Astrocyte (in vitro differentiated cells and primary cell): ENCODE results near the gene EVA1C. TPM values are rescaled to one million over a fixed set of nuclear protein-coding genes. Genes with fewer than 3 reads are reported as not detected.
"Not testable (repeated sequence)": the region's sequence is repeated elsewhere in the genome, so short reads cannot be mapped to it uniquely, and the experiment has no call there.

Experiments used
- DNase-seq: peaks from one replicate; pipeline ENCODE4 v3.0.0-alpha.2; 2010; ENCODE audit warnings: low read depth
- FAIRE-seq: peaks from 2 replicates; lab custom pipeline; 2011; peaks lifted over from hg19 to GRCh38; lab: Jason Lieb, UNC
- H2AFZ ChIP-seq: 2 replicates; pipeline ENCODE4 v1.6.0; 2012; ENCODE audit warnings: low read depth, low read length, inconsistent platforms
- H3K27ac ChIP-seq: 2 replicates; pipeline ENCODE4 v1.5.1; 2011; ENCODE audit warnings: low read depth, low read length, inconsistent platforms
- H3K27me3 ChIP-seq: 2 replicates; pipeline ENCODE4 v1.6.0; 2011; ENCODE audit warnings: low read length, inconsistent platforms; ENCODE audit not compliant: insufficient read depth
- H3K36me3 ChIP-seq: 2 replicates; pipeline ENCODE4 v1.5.1; 2011; ENCODE audit warnings: low read length, inconsistent platforms; ENCODE audit not compliant: insufficient read depth
- H3K4me1 ChIP-seq: 2 replicates; pipeline ENCODE4 v1.5.1; 2011; ENCODE audit warnings: low read length, inconsistent platforms; ENCODE audit not compliant: insufficient read depth
- H3K4me2 ChIP-seq: 2 replicates; pipeline ENCODE4 v1.6.0; 2012; ENCODE audit warnings: low read length, inconsistent platforms
- H3K4me3 ChIP-seq: 2 replicates; pipeline ENCODE4 v1.5.1; 2011; ENCODE audit warnings: low read depth, mild to moderate bottlenecking, low read length, inconsistent platforms; ENCODE audit not compliant: insufficient read depth
- H3K79me2 ChIP-seq: 2 replicates; pipeline ENCODE4 v1.6.0; 2012; ENCODE audit warnings: mild to moderate bottlenecking, low read length, inconsistent platforms; ENCODE audit not compliant: insufficient read depth
- H3K9ac ChIP-seq: 2 replicates; pipeline ENCODE4 v1.6.0; 2012; ENCODE audit warnings: mild to moderate bottlenecking, low read length, inconsistent platforms
- H3K9me3 ChIP-seq: 2 replicates; pipeline ENCODE4 v1.5.1; 2012; ENCODE audit warnings: low read depth, mild to moderate bottlenecking, low read length, inconsistent platforms; ENCODE audit not compliant: insufficient read depth
- H4K20me1 ChIP-seq: 2 replicates; pipeline ENCODE4 v1.6.0; 2012; ENCODE audit warnings: low read length, inconsistent platforms; ENCODE audit not compliant: insufficient read depth
- H3K27ac Mint-ChIP-seq: one replicate; pipeline ENCODE4 v1.8.0; 2021; ENCODE audit warnings: mild to moderate bottlenecking, mixed read lengths; ENCODE audit not compliant: unreplicated experiment
- H3K27me3 Mint-ChIP-seq: one replicate; pipeline ENCODE4 v1.8.0; 2021; ENCODE audit warnings: low read depth, mixed read lengths; ENCODE audit not compliant: unreplicated experiment
- H3K36me3 Mint-ChIP-seq: one replicate; pipeline ENCODE4 v1.8.0; 2021; ENCODE audit warnings: low read depth, mixed read lengths; ENCODE audit not compliant: unreplicated experiment
- H3K4me1 Mint-ChIP-seq: one replicate; pipeline ENCODE4 v1.8.0; 2021; ENCODE audit warnings: low read depth, mixed read lengths; ENCODE audit not compliant: unreplicated experiment
- H3K4me3 Mint-ChIP-seq: one replicate; pipeline ENCODE4 v1.8.0; 2021; ENCODE audit warnings: mild to moderate bottlenecking, moderate library complexity, mixed read lengths; ENCODE audit not compliant: unreplicated experiment
- H3K9me3 Mint-ChIP-seq: one replicate; pipeline ENCODE4 v1.8.0; 2021; ENCODE audit warnings: mild to moderate bottlenecking, mixed read lengths; ENCODE audit not compliant: unreplicated experiment
- CTCF ChIP-seq: IDR thresholded peaks from 2 replicates; pipeline ENCODE4 v1.5.1; 2011; ENCODE audit warnings: low read depth, mild to moderate bottlenecking, inconsistent platforms, low read length, moderate library complexity; ENCODE audit not compliant: insufficient read depth
- EZH2 ChIP-seq: IDR thresholded peaks from 2 replicates; pipeline ENCODE4 v1.6.1; 2012; ENCODE audit warnings: mild to moderate bottlenecking, low read length, inconsistent platforms; ENCODE audit not compliant: insufficient read depth
- total RNA-seq: library from RNA; stranded (reverse); gene quantifications from 2 replicates; pipeline ENCODE4 v1.2.1, GENCODE V29; 2021

Gene EVA1C
- total RNA-seq, 1 donor from 2014 or later = not detected

GRCh38 chr21:32442566-32443318 lies 30.2 kb downstream of the EVA1C start:
- no peaks in the 10 kb centered on the region for H3K4me1 ChIP-seq
- Mint-ChIP-seq H3K4me1 (no peaks in the 10 kb centered on the region), H3K9me3 (peaks cover 11% of the 10 kb centered on the region), H3K27ac (no peak overlapping the region), H3K27me3 (peaks cover 40% of the 10 kb centered on the region), H3K4me3 (no peak overlapping the region), H3K36me3 (no peaks in the 10 kb centered on the region)
- DNase-seq (no peak), FAIRE-seq (no peak)
- H3K9me3 ChIP-seq = no peaks in the 10 kb centered on the region
- H3K79me2 ChIP-seq = no peaks in the 10 kb centered on the region
- TF ChIP-seq EZH2 (no peak), CTCF (no peak)
- no peak overlapping the region for H3K9ac ChIP-seq
- H3K27ac ChIP-seq = no peak overlapping the region
- no peaks in the 10 kb centered on the region for H3K36me3 ChIP-seq
- H3K27me3 ChIP-seq = peaks cover under 1% of the 10 kb centered on the region
- no peak overlapping the region for H3K4me2 ChIP-seq
- no peak overlapping the region for H2AFZ ChIP-seq
- H3K4me3 ChIP-seq = no peak overlapping the region
- H4K20me1 ChIP-seq = no peaks in the 10 kb centered on the region

- TF ChIP-seq CTCF (no peak), EZH2 (no peak)
- Histone ChIP-seq H3K4me3 (no peak overlapping the region), H3K27me3 (no peaks in the 10 kb centered on the region), H3K79me2 (no peaks in the 10 kb centered on the region), H3K9me3 (no peaks in the 10 kb centered on the region), H3K27ac (no peak overlapping the region), H4K20me1 (no peaks in the 10 kb centered on the region), H3K36me3 (no peaks in the 10 kb centered on the region), H3K4me2 (no peak overlapping the region), H2AFZ (no peak overlapping the region), H3K9ac (no peak overlapping the region), H3K4me1 (no peaks in the 10 kb centered on the region)
- no peak for DNase-seq
- Mint-ChIP-seq H3K4me1 (no peaks in the 10 kb centered on the region), H3K36me3 (no peaks in the 10 kb centered on the region), H3K27me3 (peaks cover 34% of the 10 kb centered on the region), H3K9me3 (peaks cover 11% of the 10 kb centered on the region), H3K4me3 (no peak overlapping the region), H3K27ac (no peak overlapping the region)
- FAIRE-seq = no peak
Observed at GRCh38 chr21:32445101-32445500, 32.6 kb downstream of the EVA1C start.

- H3K79me2 ChIP-seq, H4K20me1 ChIP-seq, H3K9ac ChIP-seq, H3K27me3 ChIP-seq, H2AFZ ChIP-seq, H3K4me3 ChIP-seq, H3K4me3 Mint-ChIP-seq, DNase-seq, H3K27ac ChIP-seq, H3K9me3 ChIP-seq, H3K4me1 Mint-ChIP-seq, H3K36me3 ChIP-seq, H3K36me3 Mint-ChIP-seq, H3K27ac Mint-ChIP-seq, H3K4me2 ChIP-seq, FAIRE-seq, H3K9me3 Mint-ChIP-seq, H3K4me1 ChIP-seq: not testable (repeated sequence)
- H3K27me3 Mint-ChIP-seq = peaks cover 23% of the 10 kb centered on the region
Observed at GRCh38 chr21:32446440-32446839, 33.9 kb downstream of the EVA1C start.
